HEK293 (cell line): Measurements from ENCODE around the gene HOXD12.

Experiments used
- GFI1B ChIP-seq: fragments of 450-650 bp; formaldehyde crosslinking; IDR thresholded peaks from 2 replicates; pipeline ENCODE4 v1.5.1; 2016; ENCODE audit warnings: missing biosample characterization, missing genetic modification characterization
- KLF16 ChIP-seq: fragments of 450-650 bp; formaldehyde crosslinking; IDR thresholded peaks from 2 replicates; pipeline ENCODE4 v1.5.1; 2017; ENCODE audit warnings: missing biosample characterization, missing genetic modification characterization
- KLF9 ChIP-seq: fragments of 450-650 bp; formaldehyde crosslinking; IDR thresholded peaks from 2 replicates; pipeline ENCODE4 v1.5.1; 2016; ENCODE audit warnings: missing biosample characterization, missing genetic modification characterization, low read depth
- MEIS1 ChIP-seq: sonication (generic); formaldehyde crosslinking; IDR thresholded peaks from 2 replicates; pipeline ENCODE4 v1.8.1; 2022; ENCODE audit warnings: missing genetic modification reagents, mild to moderate bottlenecking, borderline replicate concordance
- PRDM1 ChIP-seq: fragments of 450-650 bp; formaldehyde crosslinking; IDR thresholded peaks from 2 replicates; pipeline ENCODE4; 2016; ENCODE audit warnings: missing biosample characterization, missing genetic modification characterization
- RBAK ChIP-seq: fragments of 450-650 bp; formaldehyde crosslinking; IDR thresholded peaks from 2 replicates; pipeline ENCODE4 v1.5.1; 2016; ENCODE audit warnings: missing biosample characterization, missing genetic modification characterization
- REST ChIP-seq: fragments of 450-650 bp; formaldehyde crosslinking; IDR thresholded peaks from 2 replicates; pipeline ENCODE4 v1.5.1; 2016; ENCODE audit warnings: missing biosample characterization, missing genetic modification characterization
- YY1 ChIP-seq: fragments of 450-650 bp; formaldehyde crosslinking; IDR thresholded peaks from 2 replicates; pipeline ENCODE4 v1.5.1; 2018; ENCODE audit warnings: missing biosample characterization, missing genetic modification characterization
- ZBTB10 ChIP-seq: fragments of 450-650 bp; formaldehyde crosslinking; IDR thresholded peaks from 2 replicates; pipeline ENCODE4 v1.5.1; 2016; ENCODE audit warnings: missing biosample characterization, missing genetic modification characterization
- ZBTB8A ChIP-seq: fragments of 450-650 bp; formaldehyde crosslinking; IDR thresholded peaks from 2 replicates; pipeline ENCODE4 v1.5.1; 2016; ENCODE audit warnings: missing biosample characterization, missing genetic modification characterization
- ZFP41 ChIP-seq: fragments of 450-650 bp; formaldehyde crosslinking; IDR thresholded peaks from 2 replicates; pipeline ENCODE4 v1.5.1; 2016; ENCODE audit warnings: missing biosample characterization, missing genetic modification characterization, borderline replicate concordance
- ZIC2 ChIP-seq: fragments of 450-650 bp; formaldehyde crosslinking; IDR thresholded peaks from 2 replicates; pipeline ENCODE4 v1.5.1; 2016; ENCODE audit warnings: missing biosample characterization, missing genetic modification characterization
- ZNF10 ChIP-seq: fragments of 450-650 bp; formaldehyde crosslinking; IDR thresholded peaks from 2 replicates; pipeline ENCODE4 v1.5.1; 2017; ENCODE audit warnings: missing biosample characterization, missing genetic modification characterization
- ZNF140 ChIP-seq: fragments of 450-650 bp; formaldehyde crosslinking; IDR thresholded peaks from 2 replicates; pipeline ENCODE4 v1.5.1; 2016; ENCODE audit warnings: missing biosample characterization, missing genetic modification characterization
- ZNF184 ChIP-seq: fragments of 450-650 bp; IDR thresholded peaks from 2 replicates; pipeline ENCODE4 v1.5.1; 2018; ENCODE audit warnings: missing biosample characterization, mild to moderate bottlenecking, missing genetic modification characterization
- ZNF248 ChIP-seq: fragments of 450-650 bp; formaldehyde crosslinking; IDR thresholded peaks from 2 replicates; pipeline ENCODE4 v1.5.1; 2017; ENCODE audit warnings: missing biosample characterization, missing genetic modification characterization
- ZNF274 ChIP-seq, 2 experiments: fragments of 200-500 bp in 1 of 2; fragments of 450-650 bp in 1 of 2; sonication (Bioruptor generic) in 1 of 2; formaldehyde crosslinking in 1 of 2; IDR thresholded peaks; 2 replicates each; pipeline versions ENCODE4 v1.5.1 to v1.6.1; 2014 to 2016; ENCODE audit warnings: borderline replicate concordance in 1 of 2, inconsistent platforms in 1 of 2, low read length in 1 of 2, missing biosample characterization in 1 of 2, missing genetic modification characterization in 1 of 2
- ZNF362 ChIP-seq: fragments of 450-650 bp; formaldehyde crosslinking; IDR thresholded peaks from 2 replicates; pipeline ENCODE4 v1.5.1; 2016; ENCODE audit warnings: missing biosample characterization, missing genetic modification characterization
- ZNF501 ChIP-seq: fragments of 450-650 bp; formaldehyde crosslinking; IDR thresholded peaks from 2 replicates; pipeline ENCODE4 v1.5.1; 2016; ENCODE audit warnings: missing biosample characterization, missing genetic modification characterization
- ZNF544 ChIP-seq: fragments of 450-650 bp; formaldehyde crosslinking; IDR thresholded peaks from 2 replicates; pipeline ENCODE4 v1.5.0; 2017; ENCODE audit warnings: missing biosample characterization, missing genetic modification characterization
- ZNF549 ChIP-seq: fragments of 450-650 bp; IDR thresholded peaks from 2 replicates; pipeline ENCODE4 v1.5.1; 2018; ENCODE audit warnings: missing biosample characterization, missing genetic modification characterization, mild to moderate bottlenecking, inconsistent platforms, moderate library complexity
- ZNF555 ChIP-seq: fragments of 450-650 bp; formaldehyde crosslinking; conservative IDR thresholded peaks from 2 replicates; pipeline ENCODE4 v1.5.1; 2017; ENCODE audit warnings: missing biosample characterization, mild to moderate bottlenecking, missing genetic modification characterization, inconsistent platforms
- ZNF585B ChIP-seq: fragments of 450-650 bp; formaldehyde crosslinking; IDR thresholded peaks from 2 replicates; pipeline ENCODE4 v1.5.1; 2016; ENCODE audit warnings: missing biosample characterization, missing genetic modification characterization
- ZNF624 ChIP-seq: fragments of 450-650 bp; formaldehyde crosslinking; IDR thresholded peaks from 2 replicates; pipeline ENCODE4 v1.5.1; 2017; ENCODE audit warnings: missing biosample characterization, missing genetic modification characterization
- ZNF629 ChIP-seq: fragments of 450-650 bp; formaldehyde crosslinking; IDR thresholded peaks from 2 replicates; pipeline ENCODE4 v1.5.1; 2017; ENCODE audit warnings: missing biosample characterization, missing genetic modification characterization
- ZNF777 ChIP-seq: fragments of 450-650 bp; formaldehyde crosslinking; IDR thresholded peaks from 2 replicates; pipeline ENCODE4 v1.5.1; 2017; ENCODE audit warnings: missing biosample characterization, missing genetic modification characterization, borderline replicate concordance
- ZSCAN18 ChIP-seq: fragments of 450-650 bp; formaldehyde crosslinking; IDR thresholded peaks from 2 replicates; pipeline ENCODE4 v1.5.1; 2016; ENCODE audit warnings: missing biosample characterization, missing genetic modification characterization
- ZSCAN4 ChIP-seq: fragments of 450-650 bp; formaldehyde crosslinking; IDR thresholded peaks from 2 replicates; pipeline ENCODE4 v1.5.1; 2017; ENCODE audit warnings: missing biosample characterization, missing genetic modification characterization
- ZSCAN5A ChIP-seq: fragments of 450-650 bp; formaldehyde crosslinking; IDR thresholded peaks from 2 replicates; pipeline ENCODE4 v1.5.1; 2016; ENCODE audit warnings: missing biosample characterization, missing genetic modification characterization

Gene HOXD12

GRCh38 chr2:176104316-176105077, 4.9 kb downstream of the HOXD12 start (continued):
- TF ChIP-seq ZNF248 (no peak), PRDM1 (tag by site-specific recombination) (peak; percentile 43), ZIC2 (tag by site-specific recombination) (no peak), RBAK (tag by site-specific recombination) (no peak), ZNF544 (no peak), KLF9 (tag by site-specific recombination) (no peak), ZNF274 (IDR thresholded peaks at IDR 0.05; ENCODE audit: low read length) (no peak), ZNF274 (tag by site-specific recombination; IDR thresholded peaks at IDR 0.05; ENCODE audit: borderline replicate concordance) (no peak), GFI1B (tag by site-specific recombination) (no peak; the same call in 1 of the 2 replicates), ZNF777 (tag by site-specific recombination) (no peak), ZNF362 (tag by site-specific recombination) (no peak), ZNF624 (tag by site-specific recombination) (no peak), YY1 (peak; percentile 77), ZNF10 (tag by site-specific recombination) (no peak), ZNF140 (no peak), ZBTB8A (tag by site-specific recombination) (peak; percentile 1), ZBTB10 (no peak), ZSCAN18 (no peak), KLF16 (tag by site-specific recombination) (no peak), ZNF549 (tag by site-specific recombination) (no peak), ZSCAN5A (tag by site-specific recombination) (no peak), ZNF501 (tag by site-specific recombination) (peak; percentile 50; the same call in 1 of the 2 replicates), ZNF555 (tag by site-specific recombination) (no peak), ZSCAN4 (tag by site-specific recombination) (0 out of 2 replicates have a peak, but pooled peaks have one; percentile 9), MEIS1 (no peak), ZNF184 (tag by site-specific recombination) (no peak), ZNF585B (tag by site-specific recombination) (no peak), REST (tag by site-specific recombination) (no peak), ZFP41 (no peak), ZNF629 (tag by site-specific recombination) (peak; percentile 47; the same call in 1 of the 2 replicates)
